H9 (cell line): Measurements from ENCODE around the gene PVR. TPM values are rescaled to one million over a fixed set of nuclear protein-coding genes. Genes with fewer than 3 reads are reported as not detected.

ENCODE experiments used
- DNase-seq: peaks from one replicate; pipeline ENCODE4 v3.0.0-alpha.2; 2017
- H2AFZ ChIP-seq: one replicate; pipeline ENCODE4 v1.6.1; 2013; ENCODE audit warnings: mild to moderate bottlenecking, low read length, control low read depth, moderate library complexity
- H2AK5ac ChIP-seq: 2 replicates; pipeline ENCODE4 v1.6.1; 2013; ENCODE audit warnings: low read length, control low read depth, mixed read lengths; ENCODE audit not compliant: insufficient read length
- H2BK120ac ChIP-seq: one replicate; pipeline ENCODE4 v1.6.1; 2013; ENCODE audit warnings: low read depth, mild to moderate bottlenecking, low read length, control low read depth, inconsistent platforms; ENCODE audit not compliant: poor library complexity, severe bottlenecking
- H2BK12ac ChIP-seq: 2 replicates; pipeline ENCODE4 v1.6.1; 2013; ENCODE audit warnings: low read length, control low read depth, mixed read lengths, low read depth; ENCODE audit not compliant: insufficient read length
- H2BK15ac ChIP-seq: 2 replicates; pipeline ENCODE4 v1.6.1; 2013; ENCODE audit warnings: low read depth, low read length, control low read depth
- H2BK20ac ChIP-seq: one replicate; pipeline ENCODE4 v1.6.1; 2013; ENCODE audit warnings: low read depth, mild to moderate bottlenecking, low read length, control low read depth, inconsistent platforms; ENCODE audit not compliant: poor library complexity, severe bottlenecking
- H2BK5ac ChIP-seq: 2 replicates; pipeline ENCODE4 v1.6.1; 2013; ENCODE audit warnings: low read length, control low read depth, mixed read lengths; ENCODE audit not compliant: insufficient read length
- H3K14ac ChIP-seq: 2 replicates; pipeline ENCODE4 v1.6.1; 2013; ENCODE audit warnings: low read length, control low read depth; ENCODE audit not compliant: insufficient read depth
- H3K18ac ChIP-seq: 2 replicates; pipeline ENCODE4 v1.6.1; 2013; ENCODE audit warnings: low read depth, mild to moderate bottlenecking, mixed read lengths, low read length, control low read depth; ENCODE audit not compliant: insufficient read length
- H3K23ac ChIP-seq: 2 replicates; pipeline ENCODE4 v1.6.1; 2013; ENCODE audit warnings: low read length, control low read depth, mixed read lengths, low read depth; ENCODE audit not compliant: insufficient read length
- H3K23me2 ChIP-seq: 2 replicates; pipeline ENCODE4 v1.6.1; 2013; ENCODE audit warnings: low read depth, mild to moderate bottlenecking, mixed read lengths, low read length, control low read depth; ENCODE audit not compliant: insufficient read length, poor library complexity, severe bottlenecking
- H3K27ac ChIP-seq: 2 replicates; pipeline ENCODE4 v1.5.1; 2013; ENCODE audit warnings: low read length, control low read depth, mixed read lengths, low read depth; ENCODE audit not compliant: insufficient read length
- H3K27me3 ChIP-seq: 2 replicates; pipeline ENCODE4 v1.6.1; 2013; ENCODE audit warnings: low read length, control low read depth, inconsistent platforms; ENCODE audit not compliant: insufficient read depth
- H3K4ac ChIP-seq: 2 replicates; pipeline ENCODE4 v1.6.1; 2013; ENCODE audit warnings: low read depth, mild to moderate bottlenecking, control low read depth, inconsistent platforms, low read length, moderate library complexity
- H3K4me1 ChIP-seq: 2 replicates; pipeline ENCODE4 v1.6.1; 2013; ENCODE audit warnings: low read length, control low read depth, inconsistent platforms; ENCODE audit not compliant: insufficient read depth
- H3K4me2 ChIP-seq: 2 replicates; pipeline ENCODE4 v1.6.1; 2013; ENCODE audit warnings: low read length, control low read depth, mixed read lengths; ENCODE audit not compliant: insufficient read length, insufficient read depth
- H3K56ac ChIP-seq: 2 replicates; pipeline ENCODE4 v1.6.1; 2013; ENCODE audit warnings: low read depth, mild to moderate bottlenecking, mixed read lengths, low read length, control low read depth; ENCODE audit not compliant: insufficient read length
- H3K79me1 ChIP-seq: 2 replicates; pipeline ENCODE4 v1.6.1; 2013; ENCODE audit warnings: low read depth, mild to moderate bottlenecking, moderate library complexity, low read length, control low read depth, inconsistent platforms; ENCODE audit not compliant: insufficient read depth, poor library complexity, severe bottlenecking
- H3K79me2 ChIP-seq: 2 replicates; pipeline ENCODE4 v1.6.1; 2013; ENCODE audit warnings: low read length, control low read depth, inconsistent platforms; ENCODE audit not compliant: insufficient read depth
- H3K9ac ChIP-seq: 2 replicates; pipeline ENCODE4 v1.6.1; 2013; ENCODE audit warnings: low read length, control low read depth, mixed read lengths; ENCODE audit not compliant: insufficient read length; ENCODE audit errors: extremely low read depth
- H3K9me3 ChIP-seq: one replicate; pipeline ENCODE4 v1.6.1; 2013; ENCODE audit warnings: low read depth, low read length, inconsistent platforms; ENCODE audit not compliant: control insufficient read depth
- H3T11ph ChIP-seq: one replicate; pipeline ENCODE4 v1.6.1; 2013; ENCODE audit warnings: mild to moderate bottlenecking, low read length, control low read depth, inconsistent platforms
- H4K20me1 ChIP-seq: one replicate; pipeline ENCODE4 v1.6.1; 2013; ENCODE audit not compliant: control insufficient read depth, insufficient read length, insufficient read depth
- H4K5ac ChIP-seq: 2 replicates; pipeline ENCODE4 v1.6.1; 2013; ENCODE audit warnings: low read depth, mild to moderate bottlenecking, mixed read lengths, low read length, control low read depth; ENCODE audit not compliant: insufficient read length
- H4K8ac ChIP-seq: replicated peaks from 2 replicates; pipeline ENCODE4 v1.6.1; 2013; ENCODE audit warnings: low read length, control low read depth, mixed read lengths, low read depth; ENCODE audit not compliant: insufficient read length
- H4K91ac ChIP-seq: 2 replicates; pipeline ENCODE4 v1.6.1; 2013; ENCODE audit warnings: low read depth, mild to moderate bottlenecking, moderate library complexity, mixed read lengths, low read length, control low read depth; ENCODE audit not compliant: insufficient read length
- H3K27ac Mint-ChIP-seq, 3 experiments: 2 replicates in 2 of 3; 3 replicates in 1 of 3; pipeline ENCODE4 v1.8.0; 2020 to 2021; ENCODE audit warnings: mixed read lengths in 3 of 3, mild to moderate bottlenecking in 1 of 3, moderate library complexity in 1 of 3
- H3K27me3 Mint-ChIP-seq: 2 replicates; pipeline ENCODE4 v1.8.0; 2021; ENCODE audit warnings: low read depth, mild to moderate bottlenecking, moderate library complexity, mixed read lengths
- H3K36me3 Mint-ChIP-seq, 3 experiments: 2 replicates in 2 of 3; 3 replicates in 1 of 3; pipeline ENCODE4 v1.8.0; 2020 to 2021; ENCODE audit warnings: low read depth in 3 of 3, mixed read lengths in 3 of 3; ENCODE audit not compliant: insufficient read depth in 1 of 3
- H3K4me1 Mint-ChIP-seq, 2 experiments: 2 replicates each; pipeline ENCODE4 v1.8.0; 2020; ENCODE audit warnings: mixed read lengths in 2 of 2
- H3K4me3 Mint-ChIP-seq, 2 experiments: 2 replicates in 1 of 2; 3 replicates in 1 of 2; pipeline ENCODE4 v1.8.0; 2020 to 2021; ENCODE audit warnings: mild to moderate bottlenecking in 2 of 2, mixed read lengths in 2 of 2, moderate library complexity in 1 of 2
- H3K9me3 Mint-ChIP-seq, 2 experiments: 2 replicates in 1 of 2; 3 replicates in 1 of 2; pipeline ENCODE4 v1.8.0; 2020; ENCODE audit warnings: mild to moderate bottlenecking in 2 of 2, mixed read lengths in 2 of 2, moderate library complexity in 1 of 2
- WGBS: extraction: QIAGEN DNeasy Blood & Tissue Kit; methylation state at CpG from one replicate; pipeline ENCODE4 v1.1.7; 2013; ENCODE audit warnings: missing lambda C conversion rate, low lambda C conversion rate, mixed read lengths; ENCODE audit not compliant: insufficient read length; ENCODE audit errors: extremely low coverage; 5-methylcytosine and 5-hydroxymethylcytosine counted together
- total RNA-seq: library from RNA; stranded (reverse); gene quantifications from 2 replicates; pipeline ENCODE4 v1.2.1, GENCODE V29; 2021
- TF ChIP-seq, protein P1 (sequence below): fragments of 200-600 bp; sonication (generic); conservative IDR thresholded peaks from 3 replicates; pipeline ENCODE4 v1.8.0; 2021; ENCODE audit warnings: antibody characterized with exemption, mild to moderate bottlenecking

Gene PVR
- total RNA-seq, 1 experiment from 2014 or later = 29.2 TPM

DNA sequence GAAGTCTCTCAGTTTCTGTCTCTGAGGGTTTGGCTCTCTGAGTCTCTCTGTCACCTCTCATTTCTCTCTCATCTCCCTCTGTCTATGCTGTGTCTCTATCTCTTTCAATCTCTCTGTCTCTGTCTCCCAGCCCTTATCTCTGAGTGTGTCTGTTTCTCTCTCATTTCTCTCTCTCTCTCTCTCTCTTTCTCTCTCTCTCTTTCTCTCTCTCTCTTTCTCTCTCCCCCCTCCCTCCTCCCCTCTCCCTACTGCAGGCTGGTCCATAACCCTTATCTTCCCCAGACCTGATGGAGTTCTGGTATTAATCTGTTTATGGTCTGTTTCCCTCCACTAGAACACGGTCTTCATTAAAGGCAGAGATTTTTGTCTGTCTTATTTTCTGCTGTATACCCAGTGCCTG, 1.3 kb upstream of the PVR start:
- Histone ChIP-seq H2AFZ (no peak overlapping the region), H3K18ac (no peak overlapping the region), H4K8ac (no peak overlapping the region), H2BK20ac (no peak overlapping the region), H3K4ac (no peak overlapping the region), H3K23me2 (no peaks in the 10 kb centered on the region), H3K9ac (no peak overlapping the region), H2BK15ac (no peak overlapping the region), H3K4me1 (no peaks in the 10 kb centered on the region), H2AK5ac (no peak overlapping the region), H3K9me3 (no peaks in the 10 kb centered on the region), H4K91ac (no peak overlapping the region), H3K79me1 (no peaks in the 10 kb centered on the region), H2BK120ac (no peak overlapping the region), H3T11ph (no peak overlapping the region), H4K5ac (no peak overlapping the region), H2BK5ac (no peak overlapping the region), H3K27me3 (no peaks in the 10 kb centered on the region; the same call in 1 of the 2 replicates), H3K27ac (no peak overlapping the region), H4K20me1 (no peaks in the 10 kb centered on the region), H2BK12ac (no peak overlapping the region), H3K23ac (no peak overlapping the region), H3K79me2 (no peaks in the 10 kb centered on the region), H3K56ac (no peak overlapping the region), H3K14ac (no peak overlapping the region), H3K4me2 (no peak overlapping the region)
- peaks cover 23% of the 10 kb centered on the region for H3K27me3 Mint-ChIP-seq
- TF ChIP-seq, protein P1, sequence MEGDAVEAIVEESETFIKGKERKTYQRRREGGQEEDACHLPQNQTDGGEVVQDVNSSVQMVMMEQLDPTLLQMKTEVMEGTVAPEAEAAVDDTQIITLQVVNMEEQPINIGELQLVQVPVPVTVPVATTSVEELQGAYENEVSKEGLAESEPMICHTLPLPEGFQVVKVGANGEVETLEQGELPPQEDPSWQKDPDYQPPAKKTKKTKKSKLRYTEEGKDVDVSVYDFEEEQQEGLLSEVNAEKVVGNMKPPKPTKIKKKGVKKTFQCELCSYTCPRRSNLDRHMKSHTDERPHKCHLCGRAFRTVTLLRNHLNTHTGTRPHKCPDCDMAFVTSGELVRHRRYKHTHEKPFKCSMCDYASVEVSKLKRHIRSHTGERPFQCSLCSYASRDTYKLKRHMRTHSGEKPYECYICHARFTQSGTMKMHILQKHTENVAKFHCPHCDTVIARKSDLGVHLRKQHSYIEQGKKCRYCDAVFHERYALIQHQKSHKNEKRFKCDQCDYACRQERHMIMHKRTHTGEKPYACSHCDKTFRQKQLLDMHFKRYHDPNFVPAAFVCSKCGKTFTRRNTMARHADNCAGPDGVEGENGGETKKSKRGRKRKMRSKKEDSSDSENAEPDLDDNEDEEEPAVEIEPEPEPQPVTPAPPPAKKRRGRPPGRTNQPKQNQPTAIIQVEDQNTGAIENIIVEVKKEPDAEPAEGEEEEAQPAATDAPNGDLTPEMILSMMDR = no peak
- H3K36me3 Mint-ChIP-seq = peaks cover 5 to 7% (median 6%) of the 10 kb centered on the region in 3 experiments; a peak in 4 of 7 replicates
- peaks cover 0 to 6% of the 10 kb centered on the region in 2 experiments; a peak in 2 of 4 replicates for H3K4me1 Mint-ChIP-seq
- H3K4me3 Mint-ChIP-seq = no peak overlapping the region; a peak in 2 of 5 replicates
- WGBS = no CpG with 5 or more reads among the region's 1 CpG
- DNase-seq = no peak
- no peaks in the 10 kb centered on the region for H3K9me3 Mint-ChIP-seq
- no peak overlapping the region for H3K27ac Mint-ChIP-seq
